ENCODE data around the gene CCDC51.
"Not testable (repeated sequence)": the region's sequence is repeated elsewhere in the genome, so short reads cannot be mapped to it uniquely, and the experiment has no call there.

The CCDC51 gene

DNA sequence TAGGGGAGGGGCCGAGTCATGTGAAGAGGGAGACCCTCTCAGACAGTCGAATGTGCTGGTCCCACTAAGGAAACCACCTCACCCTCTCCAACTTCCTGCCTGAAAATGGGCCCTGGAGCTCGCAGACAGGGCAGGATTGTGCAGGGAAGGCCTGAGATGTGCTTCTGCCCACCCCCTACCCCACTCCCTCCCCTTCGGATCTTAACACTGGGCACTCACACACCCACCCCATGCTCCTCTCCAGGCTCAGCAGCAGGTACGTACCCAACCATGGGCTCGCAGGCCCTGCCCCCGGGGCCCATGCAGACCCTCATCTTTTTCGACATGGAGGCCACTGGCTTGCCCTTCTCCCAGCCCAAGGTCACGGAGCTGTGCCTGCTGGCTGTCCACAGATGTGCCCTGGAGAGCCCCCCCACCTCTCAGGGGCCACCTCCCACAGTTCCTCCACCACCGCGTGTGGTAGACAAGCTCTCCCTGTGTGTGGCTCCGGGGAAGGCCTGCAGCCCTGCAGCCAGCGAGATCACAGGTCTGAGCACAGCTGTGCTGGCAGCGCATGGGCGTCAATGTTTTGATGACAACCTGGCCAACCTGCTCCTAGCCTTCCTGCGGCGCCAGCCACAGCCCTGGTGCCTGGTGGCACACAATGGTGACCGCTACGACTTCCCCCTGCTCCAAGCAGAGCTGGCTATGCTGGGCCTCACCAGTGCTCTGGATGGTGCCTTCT lies 26.6 kb upstream of the CCDC51 start:
- DNase-seq (ENCODE audit: extremely low read depth in 1 of 2, low read depth in 1 of 2) = no peak

DNA sequence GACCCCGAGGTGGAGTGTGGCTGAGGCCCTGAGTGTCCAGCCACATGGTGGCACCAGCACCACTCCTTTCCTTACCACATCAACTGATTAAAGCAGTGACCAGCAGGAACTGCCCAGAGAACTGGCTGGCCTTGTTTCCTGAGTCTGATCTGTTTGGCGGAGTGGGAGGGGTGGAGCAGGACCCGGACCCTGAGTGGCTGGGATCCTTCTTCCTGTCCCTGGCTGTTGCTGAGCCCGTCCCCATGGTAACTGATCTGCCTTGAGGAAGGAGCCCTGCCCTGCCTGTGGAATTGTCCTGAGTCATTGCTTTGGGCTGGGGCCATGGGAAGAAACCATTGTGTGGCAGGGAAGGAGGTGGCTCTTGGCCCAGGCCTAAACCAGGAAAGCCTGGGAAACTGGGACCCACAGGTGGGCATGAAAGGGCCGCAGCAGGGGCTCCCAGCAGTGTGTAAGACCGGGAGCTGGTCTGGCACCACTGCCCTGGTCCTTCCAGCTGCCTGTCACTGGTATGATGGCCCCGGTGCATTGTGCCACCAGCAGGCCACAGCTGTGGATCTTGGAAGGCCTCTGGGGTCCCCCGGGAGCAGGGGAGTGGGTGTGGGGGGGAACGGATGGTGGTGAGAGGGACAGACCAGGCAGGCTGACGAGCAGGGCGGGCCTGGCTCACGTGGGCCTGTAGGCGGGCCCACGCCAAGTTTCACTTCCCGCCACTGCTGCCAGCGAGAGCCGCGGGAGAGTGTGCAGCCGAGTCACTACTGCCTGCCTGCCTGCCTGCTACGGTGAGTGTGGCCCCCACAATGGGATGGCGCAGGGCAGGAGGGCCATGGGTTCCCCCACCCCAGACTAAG lies 25.8 kb upstream of the CCDC51 start:
- DNase-seq (ENCODE audit: extremely low read depth in 1 of 2, low read depth in 1 of 2) = peak; percentile 69 to 74

DNA sequence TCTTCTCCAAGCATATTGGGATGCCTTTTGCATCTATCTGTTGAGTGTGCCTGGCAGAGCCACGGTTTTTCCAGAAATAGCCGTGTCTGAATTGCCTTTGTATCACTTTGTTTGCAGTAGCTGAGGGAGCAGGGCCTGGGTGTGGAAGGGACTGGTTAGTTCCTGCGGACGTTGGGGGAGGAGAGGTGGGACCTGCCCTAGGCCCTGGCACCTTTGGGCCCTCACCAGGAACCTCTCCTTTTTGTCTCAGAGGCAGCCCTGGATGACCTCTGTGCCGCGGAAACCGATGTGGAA lies 25.3 kb upstream of the CCDC51 start:
- no peak for DNase-seq (ENCODE audit: extremely low read depth in 1 of 2, low read depth in 1 of 2)

DNA sequence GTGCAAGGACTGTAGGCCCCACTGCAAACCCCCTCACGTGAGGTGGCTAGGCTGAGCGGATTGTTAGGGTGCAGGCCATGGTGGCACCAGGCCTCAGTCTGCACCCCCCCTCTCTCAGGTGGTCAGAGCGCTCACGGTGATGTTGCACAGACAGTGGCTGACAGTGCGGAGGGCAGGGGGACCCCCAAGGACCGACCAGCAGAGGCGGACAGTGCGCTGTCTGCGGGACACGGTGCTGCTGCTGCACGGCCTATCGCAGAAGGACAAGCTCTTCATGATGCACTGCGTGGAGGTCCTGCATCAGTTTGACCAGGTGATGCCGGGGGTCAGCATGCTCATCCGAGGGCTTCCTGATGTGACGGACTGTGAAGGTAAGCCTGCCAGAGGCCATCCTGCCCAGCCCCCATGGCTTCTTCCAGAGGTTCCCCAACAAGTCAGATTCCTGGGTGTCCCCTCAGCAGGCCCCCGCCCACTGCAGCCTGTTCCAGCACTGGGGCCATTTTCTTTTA lies 24.8 kb upstream of the CCDC51 start:
- no peak for DNase-seq (ENCODE audit: extremely low read depth in 1 of 2, low read depth in 1 of 2)

DNA sequence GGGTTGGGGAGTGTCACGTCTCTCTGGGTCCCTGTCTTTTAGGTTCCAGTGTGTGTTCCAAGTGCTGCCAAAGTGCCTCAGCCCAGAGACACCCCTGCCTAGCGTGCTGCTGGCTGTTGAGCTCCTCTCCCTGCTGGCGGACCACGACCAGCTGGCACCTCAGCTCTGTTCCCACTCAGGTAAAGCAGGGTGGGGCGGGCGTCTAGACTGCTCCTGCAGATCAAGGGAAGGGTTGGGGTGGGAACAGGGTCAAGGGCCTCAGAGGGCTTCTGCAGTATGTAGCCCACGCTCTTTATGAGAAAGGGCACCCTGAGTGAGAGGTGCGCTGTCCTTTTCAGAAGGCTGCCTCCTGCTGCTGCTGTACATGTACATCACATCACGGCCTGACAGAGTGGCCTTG lies 23.8 kb upstream of the CCDC51 start:
- DNase-seq (ENCODE audit: extremely low read depth in 1 of 2, low read depth in 1 of 2) = no peak

DNA sequence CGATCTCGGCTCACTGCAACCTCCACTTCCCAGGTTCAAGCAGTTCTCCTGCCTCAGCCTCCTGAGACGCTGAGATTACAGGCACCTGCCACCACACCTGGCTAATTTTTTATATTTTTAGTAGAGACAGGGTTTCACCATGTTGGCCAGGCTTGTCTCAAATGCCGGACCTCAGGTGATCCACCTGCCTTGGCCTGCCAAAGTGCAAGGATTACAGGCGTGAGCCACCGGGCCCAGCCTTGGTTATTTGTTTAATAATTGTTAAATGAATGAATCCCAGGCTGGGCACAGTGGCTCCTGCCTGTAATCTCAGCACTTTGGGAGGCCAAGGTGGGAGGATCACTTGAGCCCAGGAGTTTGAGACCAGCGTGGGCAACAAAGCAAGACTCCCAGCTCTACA lies 21.8 kb upstream of the CCDC51 start:
- not testable (repeated sequence) for DNase-seq (ENCODE audit: extremely low read depth in 1 of 2, low read depth in 1 of 2)

DNA sequence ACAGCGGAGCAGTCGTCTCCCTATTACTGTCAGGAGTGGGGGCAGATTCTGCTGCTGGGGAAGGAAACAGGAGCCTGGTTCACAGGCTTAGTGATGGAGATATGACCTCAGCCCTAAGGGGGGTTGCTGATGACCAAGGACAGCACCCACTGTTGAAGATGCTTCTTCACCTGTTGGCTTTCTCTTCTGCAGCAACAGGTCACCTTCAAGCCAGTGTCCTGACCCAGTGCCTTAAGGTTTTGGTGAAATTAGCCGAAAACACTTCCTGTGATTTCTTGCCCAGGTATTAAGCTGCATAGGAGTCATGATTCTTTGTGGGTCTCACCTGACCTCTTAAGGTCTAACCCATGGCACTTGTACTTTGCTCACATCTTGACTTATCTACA lies 20.6 kb upstream of the CCDC51 start:
- no peak for DNase-seq (ENCODE audit: extremely low read depth in 1 of 2, low read depth in 1 of 2)

DNA sequence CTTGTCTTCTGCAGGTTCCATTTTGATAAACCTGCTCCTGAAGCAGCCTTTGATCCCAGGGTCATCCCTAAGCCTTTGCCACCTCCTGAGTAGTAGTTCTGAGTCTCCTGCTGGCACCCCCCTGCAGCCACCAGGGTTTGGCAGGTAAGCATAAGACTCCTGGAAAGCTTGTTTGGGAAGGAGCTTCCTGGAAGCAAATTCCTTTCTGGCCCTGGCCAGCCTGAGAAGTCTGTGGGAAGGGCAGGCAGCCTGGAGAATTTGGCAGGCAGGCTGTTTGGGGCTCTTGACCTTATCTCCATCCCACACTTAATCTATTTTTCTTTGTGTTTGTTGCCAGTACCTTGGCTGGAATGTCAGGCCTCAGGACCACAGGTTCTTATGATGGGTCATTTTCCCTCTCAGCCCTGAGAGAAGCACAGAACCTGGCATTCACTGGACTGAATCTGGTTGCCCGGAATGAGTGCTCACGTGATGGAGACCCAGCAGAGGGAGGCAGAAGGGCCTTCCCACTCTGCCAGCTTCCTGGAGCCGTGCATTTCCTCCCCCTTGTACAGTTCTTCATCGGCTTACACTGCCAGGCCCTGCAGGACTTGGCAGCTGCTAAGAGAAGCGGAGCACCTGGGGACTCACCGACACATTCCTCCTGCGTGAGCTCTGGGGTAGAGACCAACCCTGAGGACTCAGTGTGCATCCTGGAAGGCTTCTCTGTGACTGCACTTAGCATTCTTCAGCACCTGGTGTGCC lies 20.0 kb upstream of the CCDC51 start:
- DNase-seq (ENCODE audit: extremely low read depth in 1 of 2, low read depth in 1 of 2) = no peak

DNA sequence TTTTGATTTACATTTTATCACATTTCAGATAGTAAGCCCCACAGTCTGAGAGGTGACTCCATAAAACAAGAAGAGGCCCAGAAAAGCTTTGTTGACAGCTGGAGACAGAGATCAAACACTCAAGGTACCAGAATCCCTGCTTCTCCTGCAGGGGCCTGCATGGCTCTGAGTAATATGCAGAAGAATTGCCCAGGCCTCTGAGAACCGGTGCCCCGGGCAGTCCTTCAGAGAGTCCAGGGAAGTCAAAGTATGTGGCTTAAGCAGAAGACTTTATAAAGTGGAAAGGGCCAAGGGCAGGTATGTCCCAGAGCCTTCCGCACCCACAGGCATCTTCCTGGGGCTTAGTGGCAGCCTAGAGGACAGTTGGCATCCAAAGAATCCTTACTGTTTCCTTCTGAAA lies 19.4 kb upstream of the CCDC51 start:
- no peak for DNase-seq (ENCODE audit: extremely low read depth in 1 of 2, low read depth in 1 of 2)

DNA sequence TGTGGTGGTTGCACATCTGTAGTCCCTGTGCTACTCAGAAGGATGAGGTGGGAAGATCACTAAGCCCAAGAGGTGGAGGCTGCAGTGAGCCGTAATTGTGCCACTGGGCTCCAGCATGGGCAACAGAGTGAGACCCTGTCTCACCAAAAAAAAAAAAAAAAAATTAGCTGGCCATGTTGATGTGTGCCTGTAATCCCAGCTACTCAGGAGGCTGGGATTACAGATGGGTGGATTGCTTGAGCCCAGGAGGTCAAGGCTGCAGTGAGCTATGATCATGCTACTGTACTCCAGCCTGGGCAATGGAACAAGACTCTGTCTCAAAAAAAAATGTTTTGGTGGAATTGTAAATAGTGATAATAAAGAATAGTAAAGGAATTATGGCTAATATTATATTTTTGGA lies 16.5 kb upstream of the CCDC51 start:
- DNase-seq (ENCODE audit: extremely low read depth in 1 of 2, low read depth in 1 of 2) = no peak

DNA sequence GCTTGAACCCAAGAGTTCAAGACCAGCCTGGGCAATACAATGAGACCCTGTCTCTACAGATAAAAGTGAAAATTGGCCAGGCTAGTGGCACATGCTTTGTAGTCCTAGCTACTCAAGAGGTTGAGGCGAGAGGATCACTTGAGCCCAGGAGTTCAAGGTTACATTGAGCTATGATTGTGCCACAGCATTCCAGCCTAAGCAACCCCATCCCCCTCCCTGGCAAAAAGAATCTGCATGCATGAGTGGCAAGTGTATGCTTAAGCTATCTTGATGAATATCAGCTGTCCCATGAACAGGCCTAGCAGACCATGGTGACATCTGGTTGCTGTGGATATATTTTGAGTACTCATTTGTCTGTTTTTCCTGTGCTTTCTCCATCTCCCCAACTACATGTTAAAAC lies 11.4 kb upstream of the CCDC51 start:
- DNase-seq (ENCODE audit: extremely low read depth in 1 of 2, low read depth in 1 of 2) = no peak

DNA sequence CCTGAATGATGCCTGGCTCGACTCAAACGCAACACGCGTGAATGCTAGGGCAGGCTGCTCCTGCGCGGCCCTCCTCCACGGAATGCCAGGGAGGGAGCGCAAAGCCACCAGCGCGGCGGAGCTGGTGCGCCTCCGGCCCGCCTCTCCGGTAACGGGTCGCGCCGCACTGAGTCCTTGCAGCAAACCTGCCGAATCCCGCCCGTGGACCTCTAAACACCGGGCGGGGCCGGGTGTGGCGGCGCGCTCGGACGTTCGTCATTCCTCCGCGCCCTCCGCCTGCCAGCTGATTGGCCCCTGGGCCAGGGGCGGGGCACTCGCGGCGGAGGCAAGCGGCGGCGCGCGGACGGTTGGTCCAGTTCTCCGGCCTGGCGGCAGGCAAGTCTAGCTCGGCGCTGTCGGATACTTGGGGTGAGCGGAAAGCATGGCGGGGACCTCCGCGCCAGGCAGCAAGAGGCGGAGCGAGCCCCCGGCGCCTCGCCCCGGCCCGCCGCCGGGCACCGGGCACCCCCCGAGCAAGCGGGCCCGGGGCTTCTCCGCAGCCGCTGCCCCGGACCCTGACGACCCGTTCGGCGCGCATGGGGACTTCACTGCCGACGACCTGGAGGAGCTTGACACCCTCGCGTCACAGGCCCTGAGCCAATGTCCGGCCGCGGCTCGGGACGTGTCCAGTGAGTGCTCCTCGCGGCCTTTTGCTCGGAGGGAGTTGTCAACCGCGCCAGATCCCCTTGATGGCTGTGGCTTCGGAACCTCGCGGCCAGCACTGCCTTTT lies 6.7 kb upstream of the CCDC51 start, which contains the start of gene ATRIP:
ATRIP (plus strand) TSS at position 313 of the 769 bp plus-strand sequence; CDS start at position 422, 109 bp downstream.
- DNase-seq (ENCODE audit: extremely low read depth in 1 of 2, low read depth in 1 of 2) = peak; percentile 80 to 82

DNA sequence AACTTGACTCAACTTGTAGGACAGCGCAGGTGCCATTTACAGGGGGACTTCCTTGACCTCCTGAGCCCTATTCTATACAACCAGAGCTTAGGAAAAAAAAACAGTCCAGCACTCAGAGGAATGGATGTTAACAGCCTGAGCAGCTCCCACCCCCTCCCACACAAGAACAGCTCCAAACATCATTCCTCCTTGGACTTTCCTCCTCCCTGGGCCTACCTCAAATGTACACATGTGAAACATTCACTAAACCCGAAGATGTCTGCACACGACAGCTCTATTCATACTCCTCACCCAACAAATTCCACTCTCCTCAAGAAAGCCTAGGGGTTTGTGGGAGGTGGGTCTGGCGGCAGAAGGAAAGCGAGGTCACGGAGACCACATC lies 6.1 kb upstream of the CCDC51 start:
- DNase-seq (ENCODE audit: extremely low read depth in 1 of 2, low read depth in 1 of 2) = no peak

DNA sequence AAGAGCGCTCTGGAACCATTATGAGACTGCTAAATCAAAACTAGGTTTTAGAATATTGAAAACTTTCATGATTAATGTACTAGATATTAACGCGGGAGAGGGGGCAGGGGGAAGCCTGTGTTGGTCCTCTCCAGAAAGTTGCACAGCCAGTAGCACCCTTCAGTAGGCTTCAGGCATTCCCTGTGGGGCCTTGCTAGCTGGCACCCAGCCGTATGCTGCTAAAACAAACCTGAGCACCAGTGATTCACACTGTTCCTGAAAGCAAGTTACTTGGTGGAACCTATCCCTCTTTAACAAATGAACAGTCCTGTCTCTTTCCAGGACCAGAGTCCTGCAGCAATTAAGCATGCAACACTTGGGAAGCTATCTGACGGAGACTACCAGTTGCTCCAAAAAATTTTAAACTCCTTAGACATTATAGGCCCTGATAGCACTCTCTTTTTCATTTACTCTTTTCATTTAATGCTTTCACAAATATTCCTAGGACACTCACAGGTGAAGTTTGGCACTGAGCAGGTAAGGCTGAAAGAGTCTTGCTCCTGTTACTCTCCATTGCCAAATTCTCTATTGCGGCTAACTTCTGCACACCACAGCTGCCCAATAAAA lies 5.5 kb upstream of the CCDC51 start:
- no peak for DNase-seq (ENCODE audit: extremely low read depth in 1 of 2, low read depth in 1 of 2)

DNA sequence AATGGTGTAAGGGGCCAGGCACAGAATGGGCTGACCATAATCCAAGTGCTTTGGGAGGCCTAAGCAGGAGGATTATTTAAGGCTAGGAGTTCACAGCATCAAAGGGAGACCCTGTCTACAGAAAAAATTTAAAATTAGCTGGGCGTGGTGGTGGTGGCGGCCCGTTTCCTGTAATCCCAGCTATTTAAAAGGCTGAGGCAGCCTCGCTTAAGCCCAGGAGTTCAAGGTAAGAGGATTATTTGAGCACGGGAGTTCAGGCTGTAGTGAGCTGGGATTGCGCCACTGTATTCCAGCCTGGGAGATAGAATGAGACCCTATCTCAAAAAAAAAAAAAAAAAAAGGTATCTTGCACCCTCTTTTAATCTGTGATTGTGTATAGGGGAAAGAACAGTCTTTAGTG lies 2.0 kb upstream of the CCDC51 start:
- DNase-seq (ENCODE audit: extremely low read depth in 1 of 2, low read depth in 1 of 2) = no peak

DNA sequence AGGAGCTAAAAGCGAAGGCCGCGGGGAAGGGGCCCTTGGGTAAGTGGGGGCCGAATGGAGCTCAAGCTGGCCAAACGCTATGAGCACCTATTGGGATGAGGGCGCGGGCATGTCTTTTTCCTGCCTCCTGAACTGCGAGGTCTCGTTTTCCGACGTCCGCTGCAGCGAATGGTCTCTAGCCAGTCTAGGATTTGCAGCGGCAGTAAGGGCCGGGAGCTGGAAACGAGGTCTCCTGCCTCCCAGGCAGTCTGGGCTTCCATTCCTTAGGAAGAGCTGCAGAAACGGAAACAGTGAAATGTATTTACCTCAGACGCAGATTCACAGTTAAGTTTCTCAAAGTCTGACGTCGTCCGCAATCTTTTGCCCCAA lies 655 bp upstream of the CCDC51 start:
- DNase-seq (ENCODE audit: extremely low read depth in 1 of 2, low read depth in 1 of 2) = no peak

DNA sequence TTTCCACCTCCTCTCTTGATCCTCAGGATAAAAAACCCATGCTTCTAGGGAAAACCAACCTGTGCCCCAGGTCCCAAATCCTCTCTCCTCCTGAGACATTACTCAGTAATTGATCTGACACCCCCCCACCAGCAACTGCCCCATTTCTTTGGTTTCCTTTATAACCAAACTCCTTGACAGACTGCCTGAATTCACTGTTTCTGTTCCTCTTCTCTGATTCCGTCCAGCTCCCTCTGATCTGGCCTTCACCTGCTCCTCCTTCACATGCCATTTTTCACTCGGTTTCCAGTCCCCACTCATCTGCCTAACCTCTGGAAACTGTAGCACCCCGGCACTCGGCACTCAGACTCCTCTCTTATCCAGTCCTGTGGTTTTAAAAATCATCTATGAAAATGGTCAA lies 2.1 kb downstream of the CCDC51 start:
- no peak for DNase-seq (ENCODE audit: extremely low read depth in 1 of 2, low read depth in 1 of 2)

DNA sequence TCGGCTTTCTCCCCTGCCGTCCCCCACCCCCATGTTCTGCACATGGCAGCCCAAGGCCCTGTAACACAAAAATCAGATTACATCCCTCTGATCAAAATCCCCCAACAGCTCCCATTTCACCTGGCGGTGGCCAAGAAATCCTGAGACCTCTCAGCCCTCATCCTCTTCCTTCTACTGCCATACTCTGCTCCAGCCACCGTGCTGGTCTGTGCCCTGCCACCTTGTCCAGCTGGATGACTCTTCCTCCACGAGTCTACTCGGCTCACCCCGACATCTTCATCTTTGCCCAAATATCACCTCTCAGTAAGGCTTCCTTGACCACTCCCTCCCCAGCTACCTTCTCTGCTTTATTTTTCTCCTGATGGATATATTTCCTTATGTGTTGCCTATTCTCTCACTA lies 3.1 kb downstream of the CCDC51 start:
- no peak for DNase-seq (ENCODE audit: extremely low read depth in 1 of 2, low read depth in 1 of 2)

DNA sequence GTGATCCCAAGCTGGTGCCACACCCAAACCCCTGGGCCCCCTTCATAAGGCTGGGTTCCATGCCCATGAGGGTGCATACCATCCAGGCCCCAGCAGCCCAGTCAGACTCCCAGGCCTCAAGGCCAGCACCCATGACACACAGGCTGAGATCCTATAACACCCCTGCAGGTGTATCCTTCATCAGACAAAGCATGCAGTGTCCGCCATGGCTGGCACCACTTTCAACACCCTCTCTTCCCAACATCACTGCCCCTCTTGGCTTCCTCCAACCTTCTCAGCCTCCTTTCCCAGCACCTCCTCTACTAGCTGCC lies 3.5 kb downstream of the CCDC51 start:
- no peak for DNase-seq (ENCODE audit: extremely low read depth in 1 of 2, low read depth in 1 of 2)

DNA sequence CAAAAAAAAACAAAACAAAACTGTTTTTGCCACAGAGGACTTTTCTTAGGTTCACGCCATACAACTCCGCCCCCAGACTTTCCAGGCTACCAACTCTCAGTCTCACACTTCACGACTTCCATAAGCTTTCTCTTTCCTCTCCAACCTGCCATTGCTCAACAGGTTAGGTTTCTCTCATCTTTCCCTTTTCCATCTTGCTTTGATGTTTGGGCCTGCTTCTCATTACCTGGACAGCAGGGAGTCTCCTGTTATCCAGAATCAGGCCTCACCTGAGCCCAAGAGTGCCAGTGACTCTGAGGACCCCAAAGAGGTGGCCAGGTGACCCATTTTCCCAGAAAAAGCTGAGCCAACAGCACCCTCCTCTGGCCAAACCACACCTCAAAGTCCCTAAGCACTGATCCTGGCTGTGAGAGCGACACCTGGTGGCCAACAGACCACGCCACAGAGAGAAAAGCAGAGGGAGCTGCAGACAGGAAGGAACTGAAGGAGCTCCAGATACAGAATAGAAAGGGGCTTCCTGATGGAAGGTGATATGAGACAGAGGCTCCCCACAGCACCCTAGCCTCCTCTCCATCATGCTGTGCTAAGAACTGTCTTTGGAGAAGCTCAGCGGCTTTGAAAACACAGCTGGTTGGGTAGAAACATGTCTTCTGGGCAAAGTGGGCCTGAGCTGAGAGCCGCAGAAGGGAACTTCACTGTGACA lies 4.0 kb downstream of the CCDC51 start:
- peak; percentile 60 to 68 for DNase-seq (ENCODE audit: extremely low read depth in 1 of 2, low read depth in 1 of 2)
